Thoracic aorta (tissue), 2 donors: ENCODE results near the gene DGKH. TPM values are rescaled to one million over a fixed set of nuclear protein-coding genes. Genes with fewer than 3 reads are reported as not detected.

Experiments used
- ATAC-seq: fragments of 150-250 bp; one replicate; pipeline ENCODE4 v1.8.0; 2017; ENCODE audit warnings: low read depth; ENCODE audit not compliant: insufficient number of reproducible peaks, low FRiP score
- DNase-seq: peaks from one replicate; pipeline ENCODE4 v3.0.0-alpha.2; 2020; ENCODE audit warnings: low spot score
- H3K27ac ChIP-seq, 2 donors: fragments of 200-600 bp; sonication (generic); 1 replicate in 1 of 2; 2 replicates in 1 of 2; pipeline ENCODE4 v1.5.1; 2016; ENCODE audit warnings: mild to moderate bottlenecking in 2 of 2, moderate library complexity in 2 of 2
- H3K27me3 ChIP-seq: fragments of 200-600 bp; sonication (generic); replicated peaks from 2 replicates; pipeline ENCODE4 v1.6.0; 2016; ENCODE audit warnings: mild to moderate bottlenecking; ENCODE audit not compliant: insufficient read depth
- H3K36me3 ChIP-seq: fragments of 200-600 bp; sonication (generic); one replicate; pipeline ENCODE4 v1.5.1; 2016
- H3K4me1 ChIP-seq, 2 donors: fragments of 200-600 bp; sonication (generic); 1 replicate in 1 of 2; 2 replicates in 1 of 2; pipeline versions ENCODE4 v1.5.1 to v1.6.0; 2016; ENCODE audit warnings: low read depth in 2 of 2, mild to moderate bottlenecking in 1 of 2; ENCODE audit not compliant: control insufficient read depth in 1 of 2
- H3K4me3 ChIP-seq: fragments of 200-600 bp; sonication (generic); 2 replicates; pipeline ENCODE4 v1.5.1; 2016; ENCODE audit warnings: mild to moderate bottlenecking
- H3K9me3 ChIP-seq: fragments of 200-600 bp; sonication (generic); 2 replicates; pipeline ENCODE4 v1.5.1; 2016
- CTCF ChIP-seq: fragments of 200-600 bp; sonication (generic); IDR thresholded peaks from one replicate; pipeline ENCODE4 v1.5.1; 2019; ENCODE audit warnings: antibody characterized with exemption
- total RNA-seq, 2 donors: library from RNA; depleted of rRNA; stranded (reverse); fragments of >200 nt; gene quantifications; one replicate each; pipeline versions ENCODE4 v1.1.0 to v1.2.3, GENCODE V29; 2016

DGKH gene
- total RNA-seq, 2 donors from 2014 or later = 18.3 to 37.8 TPM

- no peak for ATAC-seq
- Histone ChIP-seq H3K27ac (no peak overlapping the region), H3K36me3 (peaks cover 13% of the 10 kb centered on the region), H3K9me3 (no peaks in the 10 kb centered on the region), H3K27me3 (no peaks in the 10 kb centered on the region), H3K4me1 (no peaks in the 10 kb centered on the region), H3K4me3 (no peak overlapping the region)
- no peak for TF ChIP-seq CTCF
- DNase-seq = no peak
Observed at GRCh38 chr13:42170029-42170428, 121.6 kb downstream of the DGKH start.

DNA sequence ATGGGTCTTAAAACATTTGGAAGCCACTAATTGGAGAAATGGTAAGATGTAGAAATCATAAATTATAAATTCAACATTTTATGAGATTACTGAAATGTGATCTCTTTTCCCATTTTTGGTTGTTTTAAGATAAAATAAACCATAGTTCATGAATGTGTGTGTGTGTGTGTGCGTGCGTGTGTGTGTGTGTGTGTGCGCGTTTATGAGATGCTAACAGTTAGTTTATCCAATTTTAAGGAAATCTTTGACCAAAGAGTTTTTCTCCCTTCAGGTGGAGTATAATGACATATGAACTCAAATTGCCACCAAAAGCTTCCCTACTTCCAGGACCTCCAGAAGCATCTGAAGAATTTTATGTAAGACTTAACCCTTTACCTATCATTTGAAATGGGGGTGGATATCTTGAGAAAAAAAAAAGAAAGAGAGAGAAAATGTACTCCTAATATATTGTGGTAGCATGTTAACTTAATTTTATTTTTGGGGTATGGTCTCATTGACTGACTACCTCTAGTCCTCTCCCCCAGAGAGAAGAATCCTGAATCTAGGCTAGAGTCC is 125.4 kb downstream of the DGKH start:
- peaks cover 12% of the 10 kb centered on the region for H3K36me3 ChIP-seq
- H3K4me1 ChIP-seq = no peaks in the 10 kb centered on the region
- TF ChIP-seq CTCF = no peak
- no peaks in the 10 kb centered on the region for H3K9me3 ChIP-seq
- no peaks in the 10 kb centered on the region for H3K27me3 ChIP-seq
- H3K4me3 ChIP-seq = no peak overlapping the region
- no peak overlapping the region for H3K27ac ChIP-seq
- ATAC-seq (no peak), DNase-seq (no peak)

- peaks cover 15% of the 10 kb centered on the region for H3K36me3 ChIP-seq
Observed at GRCh38 chr13:42174344-42175162, 126.1 kb downstream of the DGKH start.

DNA sequence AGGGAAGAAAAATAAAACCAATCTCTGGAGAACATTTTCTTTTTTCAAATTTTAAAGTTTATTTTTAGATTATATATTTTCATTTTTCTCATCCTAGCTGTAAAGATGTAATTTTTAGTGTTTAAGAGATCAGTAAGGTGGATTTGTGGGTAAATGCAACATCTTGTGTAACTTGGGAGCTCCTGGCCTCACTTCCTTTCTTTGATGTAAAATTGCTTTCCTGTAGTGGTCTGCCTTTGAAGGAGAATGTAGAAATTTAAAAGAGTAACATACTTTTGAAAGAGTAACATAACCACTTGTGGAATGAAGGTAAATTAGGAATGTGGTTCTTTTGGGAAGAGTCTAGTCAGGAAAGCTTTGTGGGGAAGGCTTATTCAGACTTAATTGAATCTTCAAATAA is 127.8 kb downstream of the DGKH start:
- H3K27ac ChIP-seq = no peak overlapping the region
- H3K27me3 ChIP-seq = no peaks in the 10 kb centered on the region
- ATAC-seq = no peak
- H3K4me1 ChIP-seq = no peaks in the 10 kb centered on the region
- peaks cover 22% of the 10 kb centered on the region for H3K36me3 ChIP-seq
- H3K4me3 ChIP-seq = no peak overlapping the region
- no peak for DNase-seq
- no peak for TF ChIP-seq CTCF
- no peaks in the 10 kb centered on the region for H3K9me3 ChIP-seq

More at GRCh38 chr13:42174344-42175162, 126.1 kb downstream of the DGKH start:
- no peak for TF ChIP-seq CTCF
- DNase-seq (no peak), ATAC-seq (no peak)
- Histone ChIP-seq H3K4me1 (no peaks in the 10 kb centered on the region), H3K27ac (no peak overlapping the region), H3K27me3 (no peaks in the 10 kb centered on the region), H3K9me3 (no peaks in the 10 kb centered on the region), H3K4me3 (no peak overlapping the region)

- no peak for ATAC-seq
- H3K27ac ChIP-seq = no peak overlapping the region
- no peaks in the 10 kb centered on the region for H3K9me3 ChIP-seq
- H3K4me3 ChIP-seq = no peak overlapping the region
- DNase-seq = no peak
- H3K4me1 ChIP-seq = no peaks in the 10 kb centered on the region
- peaks cover 25% of the 10 kb centered on the region for H3K36me3 ChIP-seq
- no peaks in the 10 kb centered on the region for H3K27me3 ChIP-seq
- TF ChIP-seq CTCF = no peak
Observed at GRCh38 chr13:42177189-42177588, 128.7 kb downstream of the DGKH start.
